ENCODE data around the gene NHERF1. TPM values are rescaled to one million over a fixed set of nuclear protein-coding genes. Genes with fewer than 3 reads are reported as not detected.

Gene NHERF1
- total RNA-seq = 100 to 1,000 TPM; 136 TPM

DNA sequence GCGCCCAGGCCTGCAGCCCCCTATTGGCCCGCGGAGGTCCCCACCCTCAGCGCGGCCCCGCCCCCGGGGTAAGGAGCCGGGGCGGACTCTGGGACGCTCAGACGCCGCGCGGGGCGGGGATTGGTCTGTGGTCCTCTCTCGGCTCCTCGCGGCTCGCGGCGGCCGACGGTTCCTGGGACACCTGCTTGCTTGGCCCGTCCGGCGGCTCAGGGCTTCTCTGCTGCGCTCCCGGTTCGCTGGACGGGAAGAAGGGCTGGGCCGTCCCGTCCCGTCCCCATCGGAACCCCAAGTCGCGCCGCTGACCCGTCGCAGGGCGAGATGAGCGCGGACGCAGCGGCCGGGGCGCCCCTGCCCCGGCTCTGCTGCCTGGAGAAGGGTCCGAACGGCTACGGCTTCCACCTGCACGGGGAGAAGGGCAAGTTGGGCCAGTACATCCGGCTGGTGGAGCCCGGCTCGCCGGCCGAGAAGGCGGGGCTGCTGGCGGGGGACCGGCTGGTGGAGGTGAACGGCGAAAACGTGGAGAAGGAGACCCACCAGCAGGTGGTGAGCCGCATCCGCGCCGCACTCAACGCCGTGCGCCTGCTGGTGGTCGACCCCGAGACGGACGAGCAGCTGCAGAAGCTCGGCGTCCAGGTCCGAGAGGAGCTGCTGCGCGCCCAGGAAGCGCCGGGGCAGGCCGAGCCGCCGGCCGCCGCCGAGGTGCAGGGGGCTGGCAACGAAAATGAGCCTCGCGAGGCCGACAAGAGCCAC, at the start of gene NHERF1:
TSS of gene NHERF1 (plus strand) at position 100 of the 750 bp plus-strand sequence. CDS start at position 319, 219 bp downstream.
- peaks cover 27% of the 10 kb centered on the region for H3K36me3 Mint-ChIP-seq
- peaks cover 3% of the 10 kb centered on the region for H3K9me3 Mint-ChIP-seq
- POLR2A ChIA-PET = interaction anchor here (0.9 to 4.4 kb wide), 9 partner anchors 10 to 124 kb away, joined by 3 to 24 read pairs (median 13); partner anchors contain the start of genes FDXR, NAT9 and RAB37
- CTCF ChIA-PET = interaction anchor here (0.7 to 14.9 kb wide), 12 partner anchors 11 to 432 kb away, joined by 3 to 176 read pairs (median 8); partner anchors contain the start of gene RAB37
- peaks cover 52% of the 10 kb centered on the region for H3K4me1 Mint-ChIP-seq (ENCODE audit: low read depth)
- peak; percentile 96 for DNase-seq
- no peaks in the 10 kb centered on the region for H3K27me3 Mint-ChIP-seq
- peak within 1 kb of the TSS; percentile 84 for H3K4me3 Mint-ChIP-seq
- intact Hi-C loops (cut with micrococcal nuclease) = loop anchor here (1.0 to 10.0 kb wide), 4 partner anchors 22 to 534 kb away; partner anchors contain the start of genes NAT9 and TTYH2
- peak within 1 kb of the TSS; percentile 85 for H3K27ac Mint-ChIP-seq

- H3K27me3 Mint-ChIP-seq = peaks cover 4% of the 10 kb centered on the region
- H3K9me3 Mint-ChIP-seq = no peaks in the 10 kb centered on the region
- CTCF ChIA-PET = no interaction called here
- H3K4me1 Mint-ChIP-seq (ENCODE audit: low read depth) = no peaks in the 10 kb centered on the region
- no peak overlapping the region for H3K4me3 Mint-ChIP-seq
- no peaks in the 10 kb centered on the region for H3K36me3 Mint-ChIP-seq
- no peak overlapping the region for H3K27ac Mint-ChIP-seq
- DNase-seq = no peak
- intact Hi-C loops (cut with micrococcal nuclease) = no loop called here
- POLR2A ChIA-PET = no interaction called here
Observed at GRCh38 chr17:74699236-74699635, 49.2 kb upstream of the NHERF1 start.

DNA sequence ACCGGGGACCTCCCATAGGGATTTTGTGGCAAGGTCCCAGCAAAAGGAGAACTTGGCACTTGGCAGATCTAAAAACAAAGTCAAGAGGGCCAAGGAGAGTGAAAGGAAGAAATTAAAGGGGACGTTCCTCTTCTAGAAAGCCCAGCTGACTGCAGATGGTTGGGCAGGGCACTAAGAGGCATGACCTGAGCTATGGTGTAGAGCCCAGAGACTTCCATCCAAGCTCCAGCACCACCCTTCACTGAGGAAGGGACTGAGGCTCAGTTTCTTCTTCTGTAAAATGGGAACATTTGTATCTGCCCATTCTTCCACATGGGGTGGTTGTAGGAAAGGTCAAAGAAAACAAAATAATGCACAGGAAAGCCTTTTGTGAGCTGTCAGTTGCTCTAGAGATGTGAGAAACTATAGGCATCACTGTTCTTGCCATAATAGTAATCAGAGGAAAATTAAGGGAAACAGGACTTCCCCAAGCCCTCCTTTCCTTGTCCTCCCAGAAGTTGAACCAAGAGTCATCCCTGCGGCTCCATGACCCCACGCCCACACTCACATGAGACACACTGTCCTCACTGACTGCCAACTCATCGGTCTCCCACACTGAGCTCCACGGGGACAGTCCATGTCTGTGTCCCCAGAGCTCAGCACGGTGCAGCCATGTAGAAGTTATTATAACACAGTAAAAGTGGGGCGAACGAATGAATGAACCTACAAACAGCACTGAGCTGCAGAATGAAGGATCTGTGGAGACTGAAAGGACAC, 46.1 kb upstream of the NHERF1 start:
- Mint-ChIP-seq H3K27me3 (peaks cover 3% of the 10 kb centered on the region), H3K4me1 (ENCODE audit: low read depth) (no peaks in the 10 kb centered on the region), H3K4me3 (no peak overlapping the region), H3K9me3 (no peaks in the 10 kb centered on the region), H3K27ac (no peak overlapping the region), H3K36me3 (no peaks in the 10 kb centered on the region)
- ChIA-PET CTCF (interaction anchor here (1.8 to 2.3 kb wide), 2 partner anchors 34 to 45 kb away, joined by 6 read pairs; partner anchors contain the start of gene RAB37), POLR2A (no interaction called here)
- intact Hi-C loops (cut with micrococcal nuclease) = no loop called here
- DNase-seq = no peak

GRCh38 chr17:74703311-74703710, 45.1 kb upstream of the NHERF1 start:
- POLR2A ChIA-PET = no interaction called here
- Mint-ChIP-seq H3K4me1 (ENCODE audit: low read depth) (no peaks in the 10 kb centered on the region), H3K27ac (no peak overlapping the region), H3K36me3 (no peaks in the 10 kb centered on the region), H3K27me3 (peaks cover 3% of the 10 kb centered on the region), H3K4me3 (no peak overlapping the region), H3K9me3 (no peaks in the 10 kb centered on the region)
- CTCF ChIA-PET = interaction anchor here (1.8 to 2.3 kb wide), 2 partner anchors 33 to 46 kb away, joined by 6 read pairs; partner anchors contain the start of gene RAB37
- DNase-seq = no peak
- intact Hi-C loops (cut with micrococcal nuclease) = no loop called here

GRCh38 chr17:74704544-74704943, 43.9 kb upstream of the NHERF1 start:
- H3K27ac Mint-ChIP-seq = no peak overlapping the region

GRCh38 chr17:74711058-74711824, 37.2 kb upstream of the NHERF1 start:
- Mint-ChIP-seq H3K27ac (no peak overlapping the region), H3K27me3 (peaks cover 8% of the 10 kb centered on the region), H3K9me3 (no peaks in the 10 kb centered on the region), H3K4me3 (no peak overlapping the region), H3K36me3 (no peaks in the 10 kb centered on the region), H3K4me1 (ENCODE audit: low read depth) (peaks cover 5% of the 10 kb centered on the region)
- CTCF ChIA-PET = interaction anchor here (0.6 kb wide), 1 partner anchor 69 kb away, joined by 5 read pairs; no protein-coding TSS in a partner anchor
- no peak for DNase-seq
- POLR2A ChIA-PET = no interaction called here
- intact Hi-C loops (cut with micrococcal nuclease) = no loop called here

More at GRCh38 chr17:74704544-74704943, 43.9 kb upstream of the NHERF1 start:
- H3K36me3 Mint-ChIP-seq = no peaks in the 10 kb centered on the region
- peaks cover 3% of the 10 kb centered on the region for H3K27me3 Mint-ChIP-seq
- POLR2A ChIA-PET = no interaction called here
- intact Hi-C loops (cut with micrococcal nuclease) = no loop called here
- no peak overlapping the region for H3K4me3 Mint-ChIP-seq
- no peaks in the 10 kb centered on the region for H3K4me1 Mint-ChIP-seq (ENCODE audit: low read depth)
- H3K9me3 Mint-ChIP-seq = no peaks in the 10 kb centered on the region
- CTCF ChIA-PET = no interaction called here
- DNase-seq = no peak

GRCh38 chr17:74712301-74712700, 36.1 kb upstream of the NHERF1 start:
- ChIA-PET POLR2A (no interaction called here), CTCF (interaction anchor here (0.6 kb wide), 1 partner anchor 70 kb away, joined by 5 read pairs; no protein-coding TSS in a partner anchor)
- H3K27ac Mint-ChIP-seq = no peak overlapping the region
- DNase-seq = no peak
- H3K4me1 Mint-ChIP-seq (ENCODE audit: low read depth) = peaks cover 5% of the 10 kb centered on the region
- peaks cover 8% of the 10 kb centered on the region for H3K27me3 Mint-ChIP-seq
- H3K36me3 Mint-ChIP-seq = no peaks in the 10 kb centered on the region
- H3K9me3 Mint-ChIP-seq = no peaks in the 10 kb centered on the region
- intact Hi-C loops (cut with micrococcal nuclease) = no loop called here
- H3K4me3 Mint-ChIP-seq = no peak overlapping the region

DNA sequence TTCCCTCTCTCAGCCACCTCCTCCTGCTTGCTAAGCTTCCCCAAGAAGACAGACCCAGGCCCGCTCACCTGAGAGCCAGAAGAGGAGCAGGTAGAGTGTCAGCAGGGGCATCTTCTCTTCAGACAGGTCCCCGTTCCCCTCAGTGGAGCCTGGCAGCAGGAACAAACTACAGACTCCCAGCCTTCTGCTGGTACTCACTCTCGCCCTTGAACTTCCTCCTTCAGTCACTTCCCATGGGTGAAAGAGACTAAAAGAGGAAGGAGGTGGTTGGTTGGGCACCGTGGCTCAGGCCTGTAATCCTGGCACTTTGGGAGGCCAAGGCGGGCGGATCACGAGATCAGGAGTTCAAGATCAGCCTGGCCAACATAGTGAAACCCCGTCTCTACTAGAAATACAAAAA, 35.7 kb upstream of the NHERF1 start, which contains the start of gene CD300LF:
TSS of gene CD300LF (minus strand) at position 168 of the 400 bp plus-strand sequence. CDS start at position 111, 57 bp downstream.
- H3K9me3 Mint-ChIP-seq = no peaks in the 10 kb centered on the region
- ChIA-PET POLR2A (no interaction called here), CTCF (no interaction called here)
- peaks cover 8% of the 10 kb centered on the region for H3K27me3 Mint-ChIP-seq
- no peaks in the 10 kb centered on the region for H3K36me3 Mint-ChIP-seq
- no peak within 1 kb of the TSS for H3K4me3 Mint-ChIP-seq
- no peak for DNase-seq
- H3K4me1 Mint-ChIP-seq (ENCODE audit: low read depth) = peaks cover 5% of the 10 kb centered on the region
- intact Hi-C loops (cut with micrococcal nuclease) = no loop called here
- no peak within 1 kb of the TSS for H3K27ac Mint-ChIP-seq

DNA sequence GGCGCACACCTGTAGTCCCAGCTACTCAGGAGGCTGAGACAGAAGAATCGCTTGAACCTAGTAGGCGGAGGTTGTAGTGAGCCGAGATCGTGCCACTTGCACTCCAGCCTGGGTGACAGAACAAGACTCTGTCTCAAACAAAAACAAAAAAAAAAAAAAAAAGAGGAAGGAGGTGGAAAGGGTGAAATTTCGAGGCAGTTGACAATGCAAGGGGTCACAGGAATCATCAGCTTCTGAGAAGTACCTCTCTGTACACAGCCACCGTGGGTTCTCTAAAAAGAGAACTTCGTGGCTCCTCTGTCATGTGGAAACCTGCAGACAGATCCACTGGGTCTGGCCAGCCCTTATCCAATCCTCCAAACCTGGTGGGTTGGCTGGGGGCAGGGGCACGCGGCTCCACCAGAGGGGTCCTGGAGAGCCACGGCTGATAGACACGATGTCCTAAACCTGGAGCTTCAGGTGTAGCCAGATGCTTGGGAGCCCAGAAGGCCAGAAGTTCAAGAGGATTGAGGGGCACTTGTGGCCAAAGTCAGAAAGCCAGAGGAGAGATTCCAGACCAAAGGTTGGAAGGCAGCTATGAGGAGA, 35.2 kb upstream of the NHERF1 start:
- Mint-ChIP-seq H3K27ac (no peak overlapping the region), H3K27me3 (peaks cover 8% of the 10 kb centered on the region), H3K4me1 (ENCODE audit: low read depth) (peaks cover 5% of the 10 kb centered on the region), H3K36me3 (no peaks in the 10 kb centered on the region), H3K9me3 (no peaks in the 10 kb centered on the region), H3K4me3 (no peak overlapping the region)
- ChIA-PET CTCF (interaction anchor here (1.0 kb wide), 1 partner anchor 56 kb away, joined by 5 read pairs; no protein-coding TSS in a partner anchor), POLR2A (no interaction called here)
- DNase-seq = no peak
- intact Hi-C loops (cut with micrococcal nuclease) = no loop called here

GRCh38 chr17:74715144-74715543, 33.3 kb upstream of the NHERF1 start:
- CTCF ChIA-PET = interaction anchor here (0.9 kb wide), 1 partner anchor 58 kb away, joined by 3 read pairs; no protein-coding TSS in a partner anchor
- POLR2A ChIA-PET = no interaction called here
- DNase-seq = no peak
- Mint-ChIP-seq H3K4me3 (no peak overlapping the region), H3K36me3 (no peaks in the 10 kb centered on the region), H3K9me3 (no peaks in the 10 kb centered on the region), H3K4me1 (ENCODE audit: low read depth) (peaks cover 5% of the 10 kb centered on the region), H3K27ac (no peak overlapping the region), H3K27me3 (peaks cover 8% of the 10 kb centered on the region)
- intact Hi-C loops (cut with micrococcal nuclease) = no loop called here

DNA sequence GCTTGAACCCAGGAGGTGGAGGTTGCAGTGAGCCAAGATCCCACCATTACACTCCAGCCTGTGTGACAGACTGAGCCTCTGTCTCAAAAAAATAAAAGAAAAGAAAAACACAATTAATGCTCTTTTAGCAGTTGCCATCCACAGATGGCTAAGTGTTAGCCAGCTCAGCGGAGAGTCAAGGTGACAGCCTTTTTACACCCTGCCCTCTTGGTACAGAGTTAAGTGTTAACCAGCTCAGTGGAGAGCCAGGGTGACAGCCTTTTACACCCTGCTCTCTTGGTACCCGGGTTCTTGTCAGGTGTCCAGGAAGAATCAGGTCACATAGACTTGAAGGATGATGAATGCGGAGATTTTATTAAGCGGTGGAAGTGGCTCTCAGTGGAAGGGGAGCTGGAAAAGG, 27.9 kb upstream of the NHERF1 start:
- Mint-ChIP-seq H3K36me3 (no peaks in the 10 kb centered on the region), H3K27ac (no peak overlapping the region), H3K4me3 (no peak overlapping the region), H3K9me3 (no peaks in the 10 kb centered on the region), H3K4me1 (ENCODE audit: low read depth) (no peaks in the 10 kb centered on the region), H3K27me3 (no peaks in the 10 kb centered on the region)
- ChIA-PET CTCF (interaction anchor here (0.8 kb wide), 2 partner anchors 50 to 63 kb away, joined by 3 read pairs; no protein-coding TSS in a partner anchor), POLR2A (no interaction called here)
- intact Hi-C loops (cut with micrococcal nuclease) = no loop called here
- no peak for DNase-seq
